Activated CD8-positive, alpha-beta memory T cell treated with anti-CD3 and anti-CD28 coated beads for 4 hours (primary cell): ENCODE results near the gene TLCD5.

Experiments used
- DNase-seq, 2 donors: peaks; one replicate each; pipeline ENCODE4 v3.0.0-alpha.2; 2020; ENCODE audit warnings: low read depth in 2 of 2

TLCD5 gene

GRCh38 chr11:120337355-120338106 is 12.4 kb downstream of the TLCD5 start:
- no peak for DNase-seq

GRCh38 chr11:120338107-120338933 is 13.2 kb downstream of the TLCD5 start:
- no peak for DNase-seq

- DNase-seq, result no peak
These were observed 14.3 kb downstream of the TLCD5 start for GRCh38 chr11:120339394-120339890.

DNA sequence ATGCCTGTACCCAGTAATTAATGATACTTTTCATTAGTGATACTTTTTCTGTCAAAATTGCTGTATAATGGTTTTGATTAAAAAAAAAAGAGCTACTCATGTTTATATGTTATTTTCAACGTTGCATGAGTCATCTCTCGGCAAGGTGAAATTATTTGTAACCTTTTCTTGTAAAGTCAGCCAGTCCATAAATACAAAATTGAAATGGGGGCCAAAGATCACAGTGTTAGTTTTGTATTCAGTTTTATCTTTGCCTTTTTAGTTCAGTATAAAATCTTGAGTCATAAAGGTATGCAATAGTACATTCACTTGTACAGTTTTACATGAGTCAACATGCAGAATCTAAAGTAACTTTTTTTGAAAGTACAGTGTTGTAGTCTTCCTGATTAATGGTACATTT is 15.4 kb downstream of the TLCD5 start:
- DNase-seq, result no peak

DNA sequence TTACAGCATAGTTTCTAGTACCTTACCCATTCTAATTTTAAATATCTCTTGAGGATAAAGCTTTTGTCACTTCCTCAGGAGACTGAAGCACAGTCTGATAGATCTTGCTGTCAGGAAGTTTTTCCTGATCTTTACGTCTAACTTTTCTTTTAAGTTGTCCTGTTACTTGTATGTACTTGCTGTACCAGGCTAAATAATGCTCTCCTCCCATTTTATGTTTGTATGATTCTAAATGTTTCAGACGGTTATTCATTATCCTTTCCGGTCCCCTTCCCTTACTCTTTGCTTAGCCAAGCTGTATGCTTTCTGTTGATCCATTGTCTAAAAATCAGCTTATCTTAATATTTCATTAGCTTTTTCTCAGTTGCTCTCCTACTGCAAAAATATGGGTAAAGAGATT is 17.1 kb downstream of the TLCD5 start:
- DNase-seq, result no peak

DNA sequence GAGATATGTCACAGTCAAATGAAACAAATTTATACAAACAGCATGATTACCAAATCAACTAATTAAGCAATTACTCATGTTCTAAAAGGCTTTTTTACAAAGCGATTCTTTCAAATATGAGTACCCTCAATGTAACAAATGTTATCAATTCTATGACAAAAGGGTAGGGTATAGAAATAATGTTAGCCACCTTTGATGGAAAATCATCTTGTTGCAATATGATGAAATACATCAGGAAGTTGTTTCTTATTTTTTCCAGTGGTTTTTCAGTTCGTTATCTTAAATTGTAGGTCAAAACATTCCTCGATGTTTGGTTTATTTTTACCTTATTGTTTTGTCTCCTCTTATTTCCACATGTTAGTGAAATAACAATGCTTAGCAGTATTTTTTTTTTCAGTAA is 17.6 kb downstream of the TLCD5 start:
- no peak for DNase-seq

DNA sequence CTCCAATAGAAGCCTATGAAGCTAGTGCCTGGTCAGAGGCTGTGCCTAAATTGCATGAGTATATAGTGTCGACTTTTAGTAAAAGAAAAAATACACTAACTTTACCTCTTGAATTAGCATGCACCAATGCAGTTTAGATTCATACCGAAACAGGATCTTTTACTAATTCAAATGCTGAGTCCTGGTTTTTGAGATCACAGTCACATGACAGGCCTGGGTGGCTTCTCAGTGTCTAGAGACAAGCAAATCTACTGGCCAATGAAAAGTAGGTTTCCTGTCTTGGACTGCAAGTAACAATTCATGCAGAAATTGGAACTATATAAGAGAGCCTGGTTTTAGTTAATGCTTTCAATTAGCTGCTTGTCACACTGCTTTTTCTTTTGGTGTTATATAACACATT is 18.3 kb downstream of the TLCD5 start:
- DNase-seq, result no peak

DNA sequence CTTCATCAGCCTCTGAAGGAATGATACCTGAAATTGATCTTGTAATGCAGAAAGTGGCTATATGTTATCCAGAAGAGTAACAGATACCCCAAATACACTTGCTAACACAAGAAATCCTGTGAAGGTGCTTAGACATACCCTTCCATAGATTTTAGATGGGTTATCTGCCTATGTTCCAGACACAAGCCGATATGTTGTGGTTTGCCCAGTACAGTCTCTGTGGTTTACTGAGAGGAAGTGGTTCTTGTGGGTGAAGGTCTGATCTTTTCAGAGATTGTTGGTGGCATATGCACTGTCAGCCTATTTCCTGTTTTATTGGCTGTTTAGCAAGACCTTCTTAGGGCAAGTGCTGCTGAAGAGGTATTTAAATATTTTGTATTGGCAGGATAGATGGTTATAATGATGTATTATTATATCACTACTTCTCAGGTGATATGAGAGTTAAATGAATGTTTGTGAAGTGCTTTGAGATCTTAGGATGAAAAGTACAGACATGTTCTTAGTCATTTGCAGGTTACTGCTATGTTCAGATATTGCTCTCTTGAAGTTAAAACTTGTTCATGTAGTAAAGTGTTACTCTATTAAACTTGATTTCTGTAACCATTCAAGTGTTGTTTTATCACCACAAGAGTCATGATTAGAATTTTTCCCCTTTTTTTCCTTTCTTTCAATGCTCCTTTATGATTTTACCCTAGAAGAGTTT is 19.4 kb downstream of the TLCD5 start:
- no peak for DNase-seq

- no peak for DNase-seq
These were observed 21.1 kb downstream of the TLCD5 start for GRCh38 chr11:120346233-120346632.

- DNase-seq, result no peak
These were observed 25.5 kb downstream of the TLCD5 start for GRCh38 chr11:120350637-120351036.

GRCh38 chr11:120352405-120352804 is 27.3 kb downstream of the TLCD5 start:
- DNase-seq, result no peak

DNA sequence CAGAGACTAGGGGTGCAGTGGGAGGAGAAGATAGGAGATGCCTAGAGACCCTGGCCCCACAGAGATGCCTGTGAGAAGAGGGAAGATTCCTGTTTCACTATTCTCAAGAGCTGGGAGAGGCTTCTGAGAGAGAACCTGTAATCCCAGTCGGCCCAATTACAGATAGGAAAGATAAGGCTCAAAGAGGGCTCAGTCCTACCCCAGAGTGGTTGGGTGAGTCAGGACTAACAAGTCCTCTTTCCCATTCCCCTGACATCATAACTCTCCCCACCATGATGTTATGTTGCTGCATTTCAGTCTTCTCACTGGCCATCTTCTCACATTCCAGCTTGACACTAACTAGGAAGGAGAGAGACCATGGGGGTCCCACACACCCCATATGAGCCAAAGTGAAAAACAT is 29.0 kb downstream of the TLCD5 start:
- DNase-seq, result no peak

DNA sequence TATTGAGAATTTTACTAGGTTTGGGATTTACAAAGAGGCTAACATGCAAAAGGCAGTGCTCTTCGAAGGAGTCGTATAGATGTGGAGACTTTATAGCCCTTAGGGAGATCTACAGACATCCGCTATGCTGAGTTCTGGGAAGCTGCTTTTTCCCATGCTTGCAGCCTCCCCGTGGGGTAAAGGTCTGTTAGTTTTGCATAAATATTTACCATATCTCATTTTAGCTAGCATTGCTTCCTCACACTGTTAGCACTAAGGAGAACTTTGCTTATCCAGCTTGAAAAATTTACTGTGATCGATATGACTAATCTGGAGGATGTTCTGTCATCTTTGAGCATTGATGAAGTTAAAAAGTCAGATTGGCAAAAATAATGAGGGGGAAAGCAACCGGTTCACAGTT is 29.7 kb downstream of the TLCD5 start:
- no peak for DNase-seq

- DNase-seq, result no peak
These were observed 32.5 kb downstream of the TLCD5 start for GRCh38 chr11:120357620-120358019.

- DNase-seq, result no peak
These were observed 33.6 kb downstream of the TLCD5 start for GRCh38 chr11:120358729-120359128.

DNA sequence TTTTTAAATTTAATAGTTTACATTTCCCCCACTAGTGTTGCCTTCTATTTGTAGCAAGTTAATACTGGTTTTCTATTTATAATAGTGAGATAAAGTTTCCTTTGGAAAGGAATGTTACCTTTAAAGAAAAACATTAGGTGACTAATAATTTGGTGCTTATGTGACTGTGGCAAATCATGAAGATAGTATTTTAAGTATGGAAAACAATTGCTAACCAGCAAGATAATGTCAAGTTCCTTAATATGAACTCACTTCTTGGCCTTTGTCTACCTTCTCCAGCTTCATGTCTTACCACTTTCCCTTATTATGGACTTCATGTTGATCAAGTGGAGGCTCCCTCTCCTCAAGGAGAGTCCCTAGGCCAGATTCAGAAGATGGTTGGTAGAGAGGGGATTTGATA is 38.3 kb downstream of the TLCD5 start:
- no peak for DNase-seq

DNA sequence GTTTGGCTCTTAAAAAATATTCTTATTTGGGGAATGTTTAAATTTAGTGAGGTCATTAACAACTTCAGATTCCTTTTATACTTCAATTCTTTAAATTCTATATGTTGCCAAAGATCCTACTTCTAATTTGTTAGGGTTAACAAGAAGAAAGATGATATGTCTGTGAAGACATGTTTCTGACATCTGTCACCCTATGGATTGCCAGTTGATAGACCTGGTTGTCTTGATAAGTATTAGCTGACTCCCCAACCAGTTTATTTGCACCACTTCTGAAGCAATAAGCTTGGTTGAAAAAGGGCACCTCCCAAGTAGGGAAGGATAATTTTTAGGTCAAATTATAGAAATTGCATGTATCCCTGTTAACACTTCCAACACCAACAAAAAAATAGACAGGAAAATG is 40.4 kb downstream of the TLCD5 start:
- no peak for DNase-seq

GRCh38 chr11:120372296-120372695 is 47.2 kb downstream of the TLCD5 start:
- DNase-seq, result no peak

DNA sequence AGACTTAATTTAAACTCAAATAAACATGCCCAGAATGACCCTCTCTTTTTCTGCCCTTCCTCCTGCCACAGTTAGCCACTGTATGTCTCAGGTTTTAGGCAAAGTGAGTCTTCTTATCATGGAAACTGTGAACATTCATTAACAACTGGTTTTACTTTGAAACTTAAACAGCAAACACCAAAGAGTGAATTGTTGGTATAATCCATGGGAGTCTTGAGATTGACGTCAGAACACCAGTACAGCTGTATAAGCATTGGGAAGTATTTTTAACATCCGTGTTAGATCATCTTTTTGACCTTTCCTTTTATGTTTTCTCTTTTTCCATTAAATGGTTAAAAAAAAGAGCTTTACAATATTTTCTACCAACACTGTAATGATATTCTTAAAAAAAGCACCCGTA is 50.0 kb downstream of the TLCD5 start:
- no peak for DNase-seq

GRCh38 chr11:120376547-120377182 is 51.6 kb downstream of the TLCD5 start:
- no peak for DNase-seq

- DNase-seq, result no peak
These were observed 53.4 kb downstream of the TLCD5 start for GRCh38 chr11:120378474-120378873.

DNA sequence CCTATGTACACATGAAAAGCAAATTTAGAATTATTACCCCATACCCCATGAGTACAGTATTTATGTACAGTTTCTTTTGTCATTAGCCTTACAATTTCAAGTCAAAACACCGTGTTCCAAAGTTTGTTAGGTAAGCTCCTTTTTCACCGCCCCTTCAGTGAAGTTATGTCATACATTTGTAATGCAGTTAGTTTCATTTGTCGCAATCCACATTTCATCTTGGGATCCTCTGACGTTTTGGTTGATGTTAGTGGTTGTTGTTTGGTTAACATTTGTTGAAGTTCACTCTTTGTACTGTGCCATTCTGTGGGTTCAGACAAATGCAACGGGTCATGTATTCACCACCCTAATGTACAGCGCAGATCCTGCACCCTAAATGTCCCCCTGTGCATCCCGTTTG is 56.3 kb downstream of the TLCD5 start:
- DNase-seq, result no peak
